ENCODE results near the gene SUPT20HL2. TPM values are rescaled to one million over a fixed set of nuclear protein-coding genes. Genes with fewer than 3 reads are reported as not detected.

The SUPT20HL2 gene
- total and polyA plus RNA-seq, 2 donors (not counting 1 experiment from before 2014, with no cell fraction given), result not detected

GRCh38 chrX:24293412-24293811, 20.5 kb downstream of the SUPT20HL2 start:
- Mint-ChIP-seq H3K4me3 (no peak overlapping the region), H3K9me3 (ENCODE audit: insufficient read depth) (no peaks in the 10 kb centered on the region), H3K27ac (no peak overlapping the region), H3K4me1 (no peaks in the 10 kb centered on the region), H3K27me3 (peaks cover 3% of the 10 kb centered on the region)
- H3K9me3 ChIP-seq (ENCODE audit: control extremely low read depth in 1 of 3, control insufficient read depth in 2 of 3, insufficient read depth in 1 of 3, low read length in 2 of 3), result no peaks in the 10 kb centered on the region
- DNase-seq (no peak), ATAC-seq (ENCODE audit: low read depth) (no peak)
- WGBS (ENCODE audit: insufficient coverage), result 100% methylated on average over 3 of the region's 4 CpGs
- no peak overlapping the region for H3K4me2 ChIP-seq (replicated peaks; ENCODE audit: low read depth, low read length, poor library complexity, severe bottlenecking)
- no peaks in the 10 kb centered on the region for H3K79me2 ChIP-seq (ENCODE audit: control insufficient read depth, insufficient read depth, low read length)
- intact Hi-C loops (cut with micrococcal nuclease), result no loop called here
- no peaks in the 10 kb centered on the region for H3K4me1 ChIP-seq (ENCODE audit: control insufficient read depth in 2 of 2, insufficient read depth in 2 of 2, low read length in 2 of 2)
- POLR2A ChIA-PET, result no interaction called here
- CTCF ChIA-PET, result no interaction called here
- H3K27me3 ChIP-seq (replicated peaks in 1 of 4; ENCODE audit: control extremely low read depth in 1 of 4, control insufficient read depth in 3 of 4, insufficient read depth in 4 of 4, low read length in 3 of 4), result no peaks in the 10 kb centered on the region
- no peak overlapping the region for H3K4me3 ChIP-seq (ENCODE audit: control extremely low read depth in 1 of 5, extremely low read depth in 1 of 5, insufficient read depth in 1 of 5, low read depth in 2 of 5, low read length in 4 of 5)
- no peaks in the 10 kb centered on the region for H3K36me3 ChIP-seq (replicated peaks in 1 of 2; ENCODE audit: control extremely low read depth in 1 of 2, control insufficient read depth in 1 of 2, extremely low read depth in 1 of 2, insufficient read depth in 2 of 2, low read length in 1 of 2)
- TF ChIP-seq, protein P1, sequence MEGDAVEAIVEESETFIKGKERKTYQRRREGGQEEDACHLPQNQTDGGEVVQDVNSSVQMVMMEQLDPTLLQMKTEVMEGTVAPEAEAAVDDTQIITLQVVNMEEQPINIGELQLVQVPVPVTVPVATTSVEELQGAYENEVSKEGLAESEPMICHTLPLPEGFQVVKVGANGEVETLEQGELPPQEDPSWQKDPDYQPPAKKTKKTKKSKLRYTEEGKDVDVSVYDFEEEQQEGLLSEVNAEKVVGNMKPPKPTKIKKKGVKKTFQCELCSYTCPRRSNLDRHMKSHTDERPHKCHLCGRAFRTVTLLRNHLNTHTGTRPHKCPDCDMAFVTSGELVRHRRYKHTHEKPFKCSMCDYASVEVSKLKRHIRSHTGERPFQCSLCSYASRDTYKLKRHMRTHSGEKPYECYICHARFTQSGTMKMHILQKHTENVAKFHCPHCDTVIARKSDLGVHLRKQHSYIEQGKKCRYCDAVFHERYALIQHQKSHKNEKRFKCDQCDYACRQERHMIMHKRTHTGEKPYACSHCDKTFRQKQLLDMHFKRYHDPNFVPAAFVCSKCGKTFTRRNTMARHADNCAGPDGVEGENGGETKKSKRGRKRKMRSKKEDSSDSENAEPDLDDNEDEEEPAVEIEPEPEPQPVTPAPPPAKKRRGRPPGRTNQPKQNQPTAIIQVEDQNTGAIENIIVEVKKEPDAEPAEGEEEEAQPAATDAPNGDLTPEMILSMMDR (IDR thresholded peaks at IDR 0.05), result no peak
- TF ChIP-seq EZH2 (IDR thresholded peaks at IDR 0.05; ENCODE audit: borderline replicate concordance, insufficient read depth, low read depth, low read length, poor library complexity, severe bottlenecking), result no peak
- no peaks in the 10 kb centered on the region for H4K20me1 ChIP-seq (ENCODE audit: control insufficient read depth, insufficient read depth, low read length, poor library complexity, severe bottlenecking)
- no peak overlapping the region for H3K9ac ChIP-seq (ENCODE audit: low read length)
- H3K27ac ChIP-seq (ENCODE audit: low read length in 2 of 2), result no peak overlapping the region
- H2AFZ ChIP-seq (ENCODE audit: insufficient read depth, low read depth, low read length, poor library complexity, severe bottlenecking), result no peak overlapping the region

DNA sequence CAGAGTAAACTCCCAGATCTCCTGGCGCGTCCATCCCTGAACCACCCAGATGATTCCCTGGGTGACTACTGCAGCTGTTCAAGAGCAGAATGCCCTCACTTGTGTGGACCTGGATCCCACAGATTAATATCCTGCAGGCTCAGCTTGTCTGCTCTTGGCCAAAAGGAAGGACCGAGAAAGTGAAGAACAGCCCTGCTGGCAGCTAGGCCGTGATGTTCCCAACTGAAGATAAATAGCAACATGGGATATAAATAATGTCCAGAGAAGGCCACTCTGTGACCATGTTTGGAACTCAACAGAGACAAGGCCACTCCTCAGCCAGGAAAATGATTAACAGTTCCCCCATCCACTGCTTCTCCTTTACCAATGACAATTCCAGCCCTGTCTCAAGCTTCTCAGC, 21.5 kb downstream of the SUPT20HL2 start:
- H3K4me3 Mint-ChIP-seq, result no peak overlapping the region

More for the DNA sequence above, 21.5 kb downstream of the SUPT20HL2 start:
- ATAC-seq (ENCODE audit: low read depth) (no peak), DNase-seq (no peak)
- H3K27me3 Mint-ChIP-seq, result peaks cover 3% of the 10 kb centered on the region
- ChIA-PET CTCF (no interaction called here), POLR2A (no interaction called here)
- intact Hi-C loops (cut with micrococcal nuclease), result no loop called here
- Histone ChIP-seq H3K27me3 (replicated peaks in 1 of 4; ENCODE audit: control extremely low read depth in 1 of 4, control insufficient read depth in 3 of 4, insufficient read depth in 4 of 4, low read length in 3 of 4) (no peaks in the 10 kb centered on the region), H3K4me2 (replicated peaks; ENCODE audit: low read depth, low read length, poor library complexity, severe bottlenecking) (no peak overlapping the region), H3K9me3 (ENCODE audit: control extremely low read depth in 1 of 3, control insufficient read depth in 2 of 3, insufficient read depth in 1 of 3, low read length in 2 of 3) (no peaks in the 10 kb centered on the region), H3K36me3 (replicated peaks in 1 of 2; ENCODE audit: control extremely low read depth in 1 of 2, control insufficient read depth in 1 of 2, extremely low read depth in 1 of 2, insufficient read depth in 2 of 2, low read length in 1 of 2) (no peaks in the 10 kb centered on the region), H3K4me3 (ENCODE audit: control extremely low read depth in 1 of 5, extremely low read depth in 1 of 5, insufficient read depth in 1 of 5, low read depth in 2 of 5, low read length in 4 of 5) (no peak overlapping the region), H3K4me1 (ENCODE audit: control insufficient read depth in 2 of 2, insufficient read depth in 2 of 2, low read length in 2 of 2) (no peaks in the 10 kb centered on the region), H3K79me2 (ENCODE audit: control insufficient read depth, insufficient read depth, low read length) (no peaks in the 10 kb centered on the region), H3K27ac (ENCODE audit: low read length in 2 of 2) (no peak overlapping the region), H3K9ac (ENCODE audit: low read length) (no peak overlapping the region), H4K20me1 (ENCODE audit: control insufficient read depth, insufficient read depth, low read length, poor library complexity, severe bottlenecking) (no peaks in the 10 kb centered on the region), H2AFZ (ENCODE audit: insufficient read depth, low read depth, low read length, poor library complexity, severe bottlenecking) (no peak overlapping the region)
- H3K27ac Mint-ChIP-seq, result no peak overlapping the region
- no peaks in the 10 kb centered on the region for H3K4me1 Mint-ChIP-seq
- no peaks in the 10 kb centered on the region for H3K9me3 Mint-ChIP-seq (ENCODE audit: insufficient read depth)
- TF ChIP-seq, protein P1 (IDR thresholded peaks at IDR 0.05), result no peak
- no peak for TF ChIP-seq EZH2 (IDR thresholded peaks at IDR 0.05; ENCODE audit: borderline replicate concordance, insufficient read depth, low read depth, low read length, poor library complexity, severe bottlenecking)
- WGBS (ENCODE audit: insufficient coverage), result 100% methylated on average over 2 of the region's 4 CpGs
